Mucosa of rectum (tissue), 2 donors: ENCODE data around the gene SPPL2B.
A peak's percentile ranks its signal among the peaks of the same experiment; 100 is the strongest.
"Not testable (repeated sequence)": the region's sequence is repeated elsewhere in the genome, so short reads cannot be mapped to it uniquely, and the experiment has no call there.

ENCODE experiments used
- H3K27ac ChIP-seq, 2 donors: one replicate each; pipeline ENCODE4 v1.7.0; 2013; ENCODE audit warnings: inconsistent platforms in 2 of 2, low read depth in 2 of 2, low read length in 2 of 2
- H3K27me3 ChIP-seq, 2 donors: one replicate each; pipeline ENCODE4 v1.7.0; 2013; ENCODE audit warnings: low read length in 2 of 2; ENCODE audit not compliant: control insufficient read depth in 2 of 2, insufficient read depth in 2 of 2
- H3K36me3 ChIP-seq, 2 donors: one replicate each; pipeline ENCODE4 v1.7.0; 2013; ENCODE audit warnings: low read length in 2 of 2; ENCODE audit not compliant: control insufficient read depth in 2 of 2, insufficient read depth in 2 of 2
- H3K4me1 ChIP-seq, 2 donors: one replicate each; pipeline ENCODE4 v1.7.0; 2013; ENCODE audit warnings: low read length in 2 of 2, mild to moderate bottlenecking in 1 of 2; ENCODE audit not compliant: control insufficient read depth in 2 of 2, insufficient read depth in 2 of 2
- H3K4me3 ChIP-seq, 2 donors: one replicate each; pipeline ENCODE4 v1.7.0; 2013; ENCODE audit warnings: low read length in 2 of 2
- H3K9ac ChIP-seq, 2 donors: one replicate each; pipeline ENCODE4 v1.7.0; 2013; ENCODE audit warnings: low read length in 2 of 2, low read depth in 1 of 2, mild to moderate bottlenecking in 1 of 2
- H3K9me3 ChIP-seq, 2 donors: one replicate each; pipeline ENCODE4 v1.7.0; 2013; ENCODE audit warnings: low read length in 2 of 2; ENCODE audit not compliant: control insufficient read depth in 2 of 2
- donor health status: healthy.
- donor health status: Normal muscosa, but diverticular disease.

SPPL2B gene, protein sequence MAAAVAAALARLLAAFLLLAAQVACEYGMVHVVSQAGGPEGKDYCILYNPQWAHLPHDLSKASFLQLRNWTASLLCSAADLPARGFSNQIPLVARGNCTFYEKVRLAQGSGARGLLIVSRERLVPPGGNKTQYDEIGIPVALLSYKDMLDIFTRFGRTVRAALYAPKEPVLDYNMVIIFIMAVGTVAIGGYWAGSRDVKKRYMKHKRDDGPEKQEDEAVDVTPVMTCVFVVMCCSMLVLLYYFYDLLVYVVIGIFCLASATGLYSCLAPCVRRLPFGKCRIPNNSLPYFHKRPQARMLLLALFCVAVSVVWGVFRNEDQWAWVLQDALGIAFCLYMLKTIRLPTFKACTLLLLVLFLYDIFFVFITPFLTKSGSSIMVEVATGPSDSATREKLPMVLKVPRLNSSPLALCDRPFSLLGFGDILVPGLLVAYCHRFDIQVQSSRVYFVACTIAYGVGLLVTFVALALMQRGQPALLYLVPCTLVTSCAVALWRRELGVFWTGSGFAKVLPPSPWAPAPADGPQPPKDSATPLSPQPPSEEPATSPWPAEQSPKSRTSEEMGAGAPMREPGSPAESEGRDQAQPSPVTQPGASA

DNA sequence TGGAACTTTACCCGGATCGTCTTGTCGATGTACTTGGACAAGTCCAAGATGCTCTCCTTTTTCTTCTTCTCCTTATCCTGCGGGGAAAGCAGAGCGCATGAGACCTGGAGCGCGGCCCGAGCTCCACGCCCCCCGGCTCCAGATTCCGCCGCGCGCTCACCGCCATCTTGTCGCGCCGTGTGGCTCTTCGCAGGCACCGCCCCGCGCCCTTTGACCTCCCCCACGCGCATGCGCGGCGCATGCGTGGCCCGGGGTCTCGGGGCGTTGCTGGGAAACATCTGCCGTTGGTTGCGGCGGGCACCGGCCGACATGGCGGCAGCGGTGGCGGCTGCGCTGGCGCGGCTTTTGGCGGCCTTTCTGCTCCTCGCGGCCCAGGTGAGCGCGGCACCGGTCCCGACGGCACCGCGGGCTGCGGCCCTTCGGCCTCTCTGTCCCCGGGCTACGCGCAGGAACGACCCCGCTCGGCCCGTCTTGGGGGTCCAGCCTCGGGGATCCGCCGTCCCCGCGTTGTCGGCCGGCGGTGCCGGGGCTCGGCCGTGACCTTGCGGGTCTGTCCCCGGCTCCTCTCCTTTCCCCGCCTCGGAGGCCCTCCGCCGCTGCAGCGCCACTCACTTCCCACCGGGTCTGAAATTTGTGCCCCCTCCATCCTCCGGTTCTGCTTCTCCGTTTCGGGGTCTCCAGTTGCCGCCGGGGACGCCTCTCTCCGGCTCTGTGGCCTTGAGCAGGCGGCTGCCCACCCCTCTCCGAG lies at the start of gene SPPL2B, which contains the start of gene LSM7:
SPPL2B (plus strand) TSS at position 284 of the 748 bp plus-strand sequence; CDS start at position 310, 26 bp downstream.
LSM7 (minus strand) TSS at position 186 of the 748 bp plus-strand sequence; CDS start at position 166, 20 bp downstream.
- peaks cover 46 to 47% of the 10 kb centered on the region in 2 donors for H3K4me1 ChIP-seq
- peak within 1 kb of the TSS; percentile 91 to 98 for H3K9ac ChIP-seq
- no peaks in the 10 kb centered on the region for H3K27me3 ChIP-seq

DNA sequence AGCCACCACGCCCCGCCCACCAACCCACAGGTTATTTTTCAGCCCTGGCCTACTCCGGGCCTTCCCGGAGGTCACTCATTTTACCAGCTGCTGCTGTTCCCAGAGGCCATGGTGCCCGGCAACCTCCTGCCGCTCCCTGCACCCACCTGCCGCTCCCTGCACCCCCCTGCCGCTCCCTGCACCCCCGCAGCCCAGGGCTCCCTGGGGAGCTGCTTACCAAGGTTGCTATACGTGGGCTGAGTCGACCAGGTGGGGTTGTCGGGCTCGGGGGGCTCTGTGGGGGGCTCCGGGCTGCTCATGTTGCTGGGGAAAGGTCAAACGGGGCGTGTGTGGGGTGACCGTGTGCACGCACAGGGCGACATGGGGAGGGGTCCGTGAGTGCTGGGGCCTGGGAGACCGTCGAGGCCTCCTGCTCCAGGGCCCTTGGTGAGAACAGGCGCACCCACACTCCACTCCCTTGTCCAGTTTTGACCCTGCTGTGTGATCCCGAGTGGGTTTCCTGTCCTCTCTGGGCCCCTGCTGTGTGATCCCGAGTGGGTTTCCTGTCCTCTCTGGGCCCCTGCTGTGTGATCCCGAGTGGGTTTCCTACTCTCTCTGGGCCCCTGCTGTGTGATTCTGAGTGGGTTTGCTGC lies 47.7 kb upstream of the SPPL2B start:
- peaks cover 0 to 4% of the 10 kb centered on the region in 2 donors for H3K27me3 ChIP-seq
- H3K4me3 ChIP-seq: no peak overlapping the region
- no peaks in the 10 kb centered on the region for H3K9me3 ChIP-seq
- peaks cover 7 to 19% of the 10 kb centered on the region in 2 donors for H3K4me1 ChIP-seq
- no peak overlapping the region for H3K27ac ChIP-seq
- H3K9ac ChIP-seq: no peak overlapping the region
- H3K36me3 ChIP-seq: no peaks in the 10 kb centered on the region

More for the DNA sequence above, at the start of gene SPPL2B, which contains the start of gene LSM7:
- H3K9me3 ChIP-seq: no peaks in the 10 kb centered on the region
- peak within 1 kb of the TSS; percentile 93 to 95 for H3K4me3 ChIP-seq
- H3K27ac ChIP-seq: peak within 1 kb of the TSS; percentile 93 to 96
- H3K36me3 ChIP-seq: peaks cover 5 to 6% of the 10 kb centered on the region in 2 donors

DNA sequence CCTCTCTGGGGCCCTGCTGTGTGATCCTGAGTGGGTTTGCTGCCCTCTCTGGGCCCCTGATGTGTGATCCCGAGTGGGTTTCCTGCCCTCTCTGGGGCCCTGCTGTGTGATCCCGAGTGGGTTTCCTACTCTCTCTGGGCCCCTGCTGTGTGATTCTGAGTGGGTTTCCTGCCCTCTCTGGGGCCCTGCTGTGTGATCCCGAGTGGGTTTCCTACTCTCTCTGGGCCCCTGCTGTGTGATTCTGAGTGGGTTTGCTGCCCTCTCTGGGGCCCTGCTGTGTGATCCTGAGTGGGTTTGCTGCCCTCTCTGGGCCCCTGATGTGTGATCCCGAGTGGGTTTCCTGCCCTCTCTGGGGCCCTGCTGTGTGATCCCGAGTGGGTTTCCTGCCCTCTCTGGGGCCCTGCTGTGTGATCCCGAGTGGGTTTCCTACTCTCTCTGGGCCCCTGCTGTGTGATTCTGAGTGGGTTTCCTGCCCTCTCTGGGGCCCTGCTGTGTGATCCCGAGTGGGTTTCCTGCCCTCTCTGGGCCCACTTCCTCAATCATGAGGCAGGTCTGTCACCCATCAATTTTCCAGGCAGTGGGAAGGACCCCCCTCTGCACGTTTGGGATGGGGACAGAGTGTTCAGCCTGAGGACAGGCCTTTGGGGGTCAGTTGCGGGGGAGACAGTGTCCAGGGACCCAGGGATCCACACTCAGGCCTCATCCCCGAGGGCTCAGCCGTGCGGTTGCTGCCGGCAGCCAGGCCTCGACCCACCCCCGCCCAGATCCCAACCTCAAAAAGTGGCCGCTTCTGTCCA lies 47.0 kb upstream of the SPPL2B start:
- Histone ChIP-seq H3K4me1 (peaks cover 7 to 12% of the 10 kb centered on the region in 2 donors), H3K4me3 (peak overlapping the region; percentile 50), H3K9ac (peak overlapping the region in 1 of 2 donors; percentile 14)
- H3K36me3 ChIP-seq, H3K9me3 ChIP-seq, H3K27ac ChIP-seq, H3K27me3 ChIP-seq: not testable (repeated sequence)

DNA sequence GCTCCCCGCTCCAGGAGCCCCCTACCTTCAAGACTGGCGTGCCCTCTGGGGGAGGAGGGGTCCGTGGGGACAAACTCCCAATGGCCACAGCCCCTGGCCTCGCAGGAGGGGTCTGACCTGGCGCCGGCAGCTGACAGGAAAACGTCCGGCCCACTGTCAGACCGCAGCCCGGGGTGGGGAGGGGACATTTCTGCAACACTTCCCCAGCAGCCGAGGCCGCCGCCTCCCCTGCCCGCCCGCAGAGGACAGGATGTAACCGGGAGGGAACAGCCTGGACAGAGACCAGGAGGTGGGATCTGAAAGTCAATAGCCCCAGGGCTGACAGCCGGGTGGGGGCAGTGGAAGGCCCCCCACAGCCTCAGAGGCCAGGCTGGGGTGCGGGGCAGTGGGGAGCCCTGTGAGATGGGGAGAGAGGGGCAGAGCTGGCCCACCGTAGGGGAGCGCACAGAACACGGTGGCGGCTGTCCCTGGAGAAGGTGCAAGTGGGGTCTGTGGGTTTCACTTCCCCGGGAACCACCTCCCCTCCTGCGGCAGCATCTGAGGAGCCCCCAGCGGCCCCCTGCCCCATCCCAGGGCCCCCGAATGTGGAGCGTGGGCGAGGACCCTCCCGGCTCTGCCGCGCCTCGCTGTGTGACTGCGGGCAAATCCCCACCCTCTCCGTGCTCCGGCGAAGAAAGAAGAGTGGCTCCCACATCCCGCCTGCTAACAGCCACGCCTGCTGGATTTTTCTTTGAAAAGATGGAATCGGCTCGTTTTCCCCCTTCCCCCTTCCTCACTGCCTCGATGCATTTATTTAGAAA lies 46.2 kb upstream of the SPPL2B start, which contains the start of gene PEAK3:
PEAK3 (minus strand) TSS at position 114 of the 800 bp plus-strand sequence. CDS start 1,244 bp downstream, outside the sequence.
- no peak within 1 kb of the TSS for H3K27ac ChIP-seq
- no peaks in the 10 kb centered on the region for H3K9me3 ChIP-seq
- H3K4me1 ChIP-seq: peaks cover 7 to 11% of the 10 kb centered on the region in 2 donors
- peak within 1 kb of the TSS; percentile 50 for H3K4me3 ChIP-seq
- peak within 1 kb of the TSS; percentile 14 to 33 for H3K9ac ChIP-seq
- peaks cover 6% of the 10 kb centered on the region in 2 donors for H3K27me3 ChIP-seq
- H3K36me3 ChIP-seq: no peaks in the 10 kb centered on the region

DNA sequence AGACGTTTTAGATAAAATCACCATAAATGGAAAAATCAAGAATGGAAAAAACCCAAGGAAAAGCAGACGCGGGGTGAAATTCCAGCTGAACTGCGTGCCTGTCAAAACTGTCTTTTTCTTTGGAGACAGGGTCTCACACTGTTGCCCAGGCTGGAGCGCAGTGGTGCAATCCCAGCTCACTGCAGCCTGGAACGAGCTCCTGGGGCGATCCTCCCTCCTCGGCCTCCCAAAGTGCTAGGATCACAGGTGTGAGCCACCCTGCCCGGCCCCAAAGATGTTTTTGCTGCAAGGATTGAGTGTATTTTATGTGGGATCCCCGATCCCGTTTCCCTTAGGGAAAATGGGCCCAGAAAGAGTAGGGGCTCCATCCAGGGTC lies 45.6 kb upstream of the SPPL2B start:
- Histone ChIP-seq H3K9me3 (no peaks in the 10 kb centered on the region), H3K4me1 (peaks cover 7 to 11% of the 10 kb centered on the region in 2 donors), H3K4me3 (no peak overlapping the region), H3K27ac (no peak overlapping the region), H3K36me3 (no peaks in the 10 kb centered on the region), H3K9ac (no peak overlapping the region), H3K27me3 (peaks cover 6 to 10% of the 10 kb centered on the region in 2 donors)

DNA sequence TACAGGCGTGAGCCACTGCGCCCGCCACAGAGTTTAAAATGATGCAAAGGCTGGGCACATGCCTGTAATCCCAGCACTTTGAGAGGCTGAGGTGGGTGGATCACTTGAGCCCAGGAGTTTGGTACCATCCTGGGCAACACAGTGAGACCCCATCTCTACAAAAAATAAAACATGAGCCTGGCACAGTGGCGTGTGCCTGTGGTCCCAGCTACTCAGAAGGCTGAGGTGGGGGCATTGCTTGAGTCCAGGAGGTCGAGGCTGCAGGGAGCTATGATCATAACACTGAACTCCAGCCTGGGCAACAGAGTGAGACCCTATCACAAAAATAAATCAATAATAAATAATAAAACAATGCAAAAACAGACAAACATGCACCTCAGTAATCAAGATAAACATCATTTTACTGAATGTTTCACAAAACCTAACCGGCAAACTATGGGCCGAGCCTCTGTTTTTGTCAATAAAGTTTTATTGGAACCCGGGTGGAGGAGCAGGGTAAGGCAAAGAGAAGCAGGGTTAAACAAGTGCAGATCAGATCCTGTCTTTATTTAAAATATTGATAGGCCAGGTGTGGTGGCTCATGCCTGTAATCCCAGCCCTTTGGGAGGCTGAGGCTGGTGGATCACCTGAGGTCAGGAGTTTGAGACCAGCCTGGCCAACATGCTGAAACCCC lies 44.5 kb upstream of the SPPL2B start:
- no peak overlapping the region for H3K9ac ChIP-seq
- no peak overlapping the region for H3K27ac ChIP-seq
- H3K4me1 ChIP-seq: peaks cover 5 to 8% of the 10 kb centered on the region in 2 donors
- no peaks in the 10 kb centered on the region for H3K36me3 ChIP-seq
- H3K4me3 ChIP-seq: no peak overlapping the region
- peaks cover 11 to 19% of the 10 kb centered on the region in 2 donors for H3K27me3 ChIP-seq
- H3K9me3 ChIP-seq: no peaks in the 10 kb centered on the region

DNA sequence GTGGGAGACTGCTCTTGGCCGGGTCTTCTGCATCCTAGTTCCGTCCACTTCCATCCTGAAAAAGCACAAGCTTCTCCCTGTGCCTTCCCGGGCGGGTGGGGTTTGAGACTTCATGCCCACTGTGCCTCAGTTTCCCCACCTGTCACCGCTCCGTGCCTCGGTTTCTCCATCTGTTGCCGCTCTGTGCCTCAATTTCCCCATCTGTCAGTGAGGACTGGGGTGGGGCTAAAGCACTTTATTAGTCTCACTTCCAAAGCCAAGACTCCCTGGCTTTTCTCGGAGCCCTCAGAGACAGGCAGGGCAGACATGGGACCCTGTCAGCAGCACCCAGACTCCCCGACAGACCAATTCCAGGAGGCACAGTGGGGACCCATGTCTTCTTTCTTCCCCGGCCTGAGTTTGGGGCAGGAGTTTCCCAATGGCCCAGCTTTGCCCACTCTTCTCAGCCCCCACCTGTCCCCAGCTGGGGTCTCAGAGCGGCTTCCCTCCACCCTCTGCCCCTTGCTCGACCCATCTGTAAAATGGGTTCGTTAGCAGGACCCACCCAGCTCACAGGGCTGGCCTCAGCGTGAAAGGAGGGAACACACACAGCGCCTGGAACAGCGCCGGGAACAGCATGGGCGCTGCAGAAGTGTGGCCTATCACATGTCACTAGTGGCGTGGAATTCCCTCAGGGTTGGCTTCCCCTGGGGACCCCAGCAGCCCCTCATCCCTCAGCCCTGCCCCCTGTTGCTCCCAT lies 41.9 kb upstream of the SPPL2B start:
- H3K4me3 ChIP-seq: no peak overlapping the region
- H3K36me3 ChIP-seq: no peaks in the 10 kb centered on the region

More for the DNA sequence above, 41.9 kb upstream of the SPPL2B start:
- no peaks in the 10 kb centered on the region for H3K9me3 ChIP-seq
- H3K27me3 ChIP-seq: peaks cover 17 to 43% of the 10 kb centered on the region in 2 donors
- peaks cover 4 to 19% of the 10 kb centered on the region in 2 donors for H3K4me1 ChIP-seq
- H3K9ac ChIP-seq: no peak overlapping the region
- H3K27ac ChIP-seq: no peak overlapping the region
